Measurements from ENCODE around the gene SGMS2.

SGMS2 gene

GRCh38 chr4:107854356-107855022 is 29.8 kb downstream of the SGMS2 start:
- no peak overlapping the region for H4K91ac ChIP-seq (ENCODE audit: low read length)
- H3K9me3 ChIP-seq (ENCODE audit: control insufficient read depth, low read length): no peaks in the 10 kb centered on the region
- H3K79me1 ChIP-seq (replicated peaks; ENCODE audit: low read length, poor library complexity, severe bottlenecking): peaks cover 10% of the 10 kb centered on the region
- H3K36me3 ChIP-seq (ENCODE audit: control insufficient read depth in 1 of 2, insufficient read depth in 2 of 2, low read depth in 1 of 2, low read length in 2 of 2): peaks cover 0 to 10% of the 10 kb centered on the region in 2 experiments
- peak overlapping the region; percentile 85 for H3K9ac ChIP-seq (ENCODE audit: low read length)
- H3K14ac ChIP-seq (ENCODE audit: low read length in 2 of 2): no peak overlapping the region
- no peaks in the 10 kb centered on the region for H3K27me3 ChIP-seq (ENCODE audit: control insufficient read depth in 1 of 2, insufficient read depth in 1 of 2, low read length in 2 of 2)
- no peak overlapping the region for H3K4ac ChIP-seq (ENCODE audit: low read depth in 1 of 2, low read length in 2 of 2)
- peak; percentile 37 for DNase-seq
- H2AK5ac ChIP-seq (ENCODE audit: low read length, severe bottlenecking): no peak overlapping the region
- no peaks in the 10 kb centered on the region for H3K4me1 ChIP-seq (ENCODE audit: control insufficient read depth, insufficient read depth, low read depth, low read length)
- H2AFZ ChIP-seq (ENCODE audit: low read depth, low read length): no peak overlapping the region
- no peak overlapping the region for H3K23ac ChIP-seq (ENCODE audit: low read length in 2 of 2)
- no peak overlapping the region for H3K18ac ChIP-seq (ENCODE audit: low read depth in 1 of 2, low read length in 2 of 2)
- H2BK15ac ChIP-seq (ENCODE audit: low read depth, poor library complexity, severe bottlenecking): no peak overlapping the region
- peak overlapping the region in 1 of 2 experiments; percentile 9 for H2BK12ac ChIP-seq (ENCODE audit: low read length in 2 of 2)
- H3K4me2 ChIP-seq (ENCODE audit: low read length, poor library complexity, severe bottlenecking): no peak overlapping the region
- peak overlapping the region in 1 of 2 experiments; percentile 67 for H3K4me3 ChIP-seq (ENCODE audit: insufficient read depth in 1 of 2, low read depth in 1 of 2, low read length in 2 of 2)
- WGBS: 81% methylated on average over 3 of the region's 3 CpGs
- peak overlapping the region; percentile 62 for H3K27ac ChIP-seq (ENCODE audit: low read length, poor library complexity, severe bottlenecking)
- no peak overlapping the region for H2BK5ac ChIP-seq (ENCODE audit: low read depth, low read length, poor library complexity, severe bottlenecking)
- no peak overlapping the region for H2BK120ac ChIP-seq (ENCODE audit: low read depth, low read length)
- no peak overlapping the region for H4K8ac ChIP-seq (ENCODE audit: low read length)

- Histone ChIP-seq H3K27ac (ENCODE audit: low read length, poor library complexity, severe bottlenecking) (no peak overlapping the region), H3K36me3 (ENCODE audit: control insufficient read depth in 1 of 2, insufficient read depth in 2 of 2, low read depth in 1 of 2, low read length in 2 of 2) (peaks cover 0 to 18% of the 10 kb centered on the region in 2 experiments), H3K23ac (ENCODE audit: low read length in 2 of 2) (no peak overlapping the region), H4K91ac (ENCODE audit: low read length) (no peak overlapping the region), H2BK120ac (ENCODE audit: low read depth, low read length) (no peak overlapping the region), H3K9ac (ENCODE audit: low read length) (no peak overlapping the region), H3K4me2 (ENCODE audit: low read length, poor library complexity, severe bottlenecking) (no peak overlapping the region), H3K4me1 (ENCODE audit: control insufficient read depth, insufficient read depth, low read depth, low read length) (no peaks in the 10 kb centered on the region), H3K4ac (ENCODE audit: low read depth in 1 of 2, low read length in 2 of 2) (no peak overlapping the region), H3K4me3 (ENCODE audit: insufficient read depth in 1 of 2, low read depth in 1 of 2, low read length in 2 of 2) (peak overlapping the region in 1 of 2 experiments; percentile 67), H2BK15ac (ENCODE audit: low read depth, poor library complexity, severe bottlenecking) (no peak overlapping the region), H3K79me1 (replicated peaks; ENCODE audit: low read length, poor library complexity, severe bottlenecking) (peaks cover 4% of the 10 kb centered on the region), H3K18ac (ENCODE audit: low read depth in 1 of 2, low read length in 2 of 2) (no peak overlapping the region), H2AK5ac (ENCODE audit: low read length, severe bottlenecking) (no peak overlapping the region), H3K14ac (ENCODE audit: low read length in 2 of 2) (no peak overlapping the region), H2AFZ (ENCODE audit: low read depth, low read length) (no peak overlapping the region), H2BK12ac (ENCODE audit: low read length in 2 of 2) (no peak overlapping the region), H3K27me3 (ENCODE audit: control insufficient read depth in 1 of 2, insufficient read depth in 1 of 2, low read length in 2 of 2) (no peaks in the 10 kb centered on the region), H3K9me3 (ENCODE audit: control insufficient read depth, low read length) (no peaks in the 10 kb centered on the region), H4K8ac (ENCODE audit: low read length) (no peak overlapping the region), H2BK5ac (ENCODE audit: low read depth, low read length, poor library complexity, severe bottlenecking) (no peak overlapping the region)
- no peak for DNase-seq
- WGBS: 98% methylated on average over 3 of the region's 3 CpGs
Observed at GRCh38 chr4:107855723-107856122, 31.0 kb downstream of the SGMS2 start.

GRCh38 chr4:107856901-107857300 is 32.2 kb downstream of the SGMS2 start:
- Histone ChIP-seq H3K27ac (ENCODE audit: low read length, poor library complexity, severe bottlenecking) (no peak overlapping the region), H3K36me3 (ENCODE audit: control insufficient read depth in 1 of 2, insufficient read depth in 2 of 2, low read depth in 1 of 2, low read length in 2 of 2) (peaks cover 0 to 27% of the 10 kb centered on the region in 2 experiments), H3K9me3 (ENCODE audit: control insufficient read depth, low read length) (no peaks in the 10 kb centered on the region), H3K9ac (ENCODE audit: low read length) (no peak overlapping the region), H3K4me2 (ENCODE audit: low read length, poor library complexity, severe bottlenecking) (no peak overlapping the region), H2BK12ac (ENCODE audit: low read length in 2 of 2) (no peak overlapping the region), H4K8ac (ENCODE audit: low read length) (no peak overlapping the region), H2AFZ (ENCODE audit: low read depth, low read length) (no peak overlapping the region), H2BK15ac (ENCODE audit: low read depth, poor library complexity, severe bottlenecking) (no peak overlapping the region), H3K14ac (ENCODE audit: low read length in 2 of 2) (no peak overlapping the region), H3K4me1 (ENCODE audit: control insufficient read depth, insufficient read depth, low read depth, low read length) (no peaks in the 10 kb centered on the region), H3K18ac (ENCODE audit: low read depth in 1 of 2, low read length in 2 of 2) (no peak overlapping the region), H3K79me1 (replicated peaks; ENCODE audit: low read length, poor library complexity, severe bottlenecking) (peaks cover 3% of the 10 kb centered on the region), H3K27me3 (ENCODE audit: control insufficient read depth in 1 of 2, insufficient read depth in 1 of 2, low read length in 2 of 2) (no peaks in the 10 kb centered on the region), H3K23ac (ENCODE audit: low read length in 2 of 2) (no peak overlapping the region), H2BK5ac (ENCODE audit: low read depth, low read length, poor library complexity, severe bottlenecking) (no peak overlapping the region), H2BK120ac (ENCODE audit: low read depth, low read length) (no peak overlapping the region), H3K4ac (ENCODE audit: low read depth in 1 of 2, low read length in 2 of 2) (no peak overlapping the region), H2AK5ac (ENCODE audit: low read length, severe bottlenecking) (no peak overlapping the region), H3K4me3 (ENCODE audit: insufficient read depth in 1 of 2, low read depth in 1 of 2, low read length in 2 of 2) (no peak overlapping the region), H4K91ac (ENCODE audit: low read length) (no peak overlapping the region)
- no CpG with 5 or more reads among the region's 1 CpG for WGBS
- DNase-seq: no peak

- H2AFZ ChIP-seq (ENCODE audit: low read depth, low read length): no peak overlapping the region
- peaks cover 2% of the 10 kb centered on the region for H3K79me1 ChIP-seq (replicated peaks; ENCODE audit: low read length, poor library complexity, severe bottlenecking)
- no peak overlapping the region for H3K4me3 ChIP-seq (ENCODE audit: insufficient read depth in 1 of 2, low read depth in 1 of 2, low read length in 2 of 2)
- H3K4ac ChIP-seq (ENCODE audit: low read depth in 1 of 2, low read length in 2 of 2): no peak overlapping the region
- H2BK5ac ChIP-seq (ENCODE audit: low read depth, low read length, poor library complexity, severe bottlenecking): no peak overlapping the region
- no peak for DNase-seq
- no peak overlapping the region for H2BK12ac ChIP-seq (ENCODE audit: low read length in 2 of 2)
- no peak overlapping the region for H2AK5ac ChIP-seq (ENCODE audit: low read length, severe bottlenecking)
- no peak overlapping the region for H4K91ac ChIP-seq (ENCODE audit: low read length)
- H3K18ac ChIP-seq (ENCODE audit: low read depth in 1 of 2, low read length in 2 of 2): no peak overlapping the region
- peaks cover 0 to 35% of the 10 kb centered on the region in 2 experiments for H3K36me3 ChIP-seq (ENCODE audit: control insufficient read depth in 1 of 2, insufficient read depth in 2 of 2, low read depth in 1 of 2, low read length in 2 of 2)
- H2BK15ac ChIP-seq (ENCODE audit: low read depth, poor library complexity, severe bottlenecking): no peak overlapping the region
- H3K4me1 ChIP-seq (ENCODE audit: control insufficient read depth, insufficient read depth, low read depth, low read length): peaks cover under 1% of the 10 kb centered on the region
- no peak overlapping the region for H4K8ac ChIP-seq (ENCODE audit: low read length)
- no peak overlapping the region for H2BK120ac ChIP-seq (ENCODE audit: low read depth, low read length)
- 76% methylated on average over 4 of the region's 4 CpGs for WGBS
- no peak overlapping the region for H3K23ac ChIP-seq (ENCODE audit: low read length in 2 of 2)
- no peak overlapping the region for H3K27ac ChIP-seq (ENCODE audit: low read length, poor library complexity, severe bottlenecking)
- no peaks in the 10 kb centered on the region for H3K27me3 ChIP-seq (ENCODE audit: control insufficient read depth in 1 of 2, insufficient read depth in 1 of 2, low read length in 2 of 2)
- no peaks in the 10 kb centered on the region for H3K9me3 ChIP-seq (ENCODE audit: control insufficient read depth, low read length)
- H3K4me2 ChIP-seq (ENCODE audit: low read length, poor library complexity, severe bottlenecking): no peak overlapping the region
- no peak overlapping the region for H3K9ac ChIP-seq (ENCODE audit: low read length)
- no peak overlapping the region for H3K14ac ChIP-seq (ENCODE audit: low read length in 2 of 2)
Observed at GRCh38 chr4:107857741-107858140, 33.0 kb downstream of the SGMS2 start.
